GM12878 (cell line): Measurements from ENCODE around the gene SLC9A7. TPM values are rescaled to one million over a fixed set of nuclear protein-coding genes. Genes with fewer than 3 reads are reported as not detected.

ENCODE experiments used
- ATAC-seq: fragments of 200-7000 bp; cut with Tn5 transposase; 3 replicates; pipeline ENCODE4 v1.9.1; 2020; ENCODE audit warnings: mild to moderate bottlenecking, moderate library complexity
- BruUV-seq: library from RNA; stranded (reverse); fragments of 400-500 nt; replicated peaks from 2 replicates; lab custom pipeline; 2021; lab: Mats Ljungman, UMichigan
- CTCF ChIA-PET: fragments of 300-600 bp; sonication (Branson Sonifier 250); formaldehyde crosslinking; extraction: SDS; loops from one replicate; lab custom pipeline; 2021; ENCODE audit warnings: inconsistent platforms; lab: Yijun Ruan, JAX
- POLR2A ChIA-PET: fragments of 350-600 bp; formaldehyde crosslinking; extraction: SDS; loops from one replicate; lab custom pipeline; 2021; ENCODE audit warnings: inconsistent platforms; lab: Charles Lee
- RAD21 ChIA-PET: fragments of 300-600 bp; sonication (Branson Sonifier 250); formaldehyde crosslinking; loops from one replicate; lab custom pipeline; 2023; ENCODE audit warnings: antibody characterized with exemption; ENCODE audit not compliant: unreplicated experiment; lab: Charles Lee
- SMC1A ChIA-PET: fragments of 300-600 bp; sonication (Branson Sonifier 250); formaldehyde crosslinking; loops from one replicate; lab custom pipeline; 2023; ENCODE audit not compliant: unreplicated experiment, uncharacterized antibody; lab: Charles Lee
- DNase-seq: peaks from one replicate; pipeline ENCODE4 v3.0.0-alpha.2; 2011; ENCODE audit warnings: low read depth, low spot score
- FAIRE-seq: peaks from 3 replicates; lab custom pipeline; 2011; peaks lifted over from hg19 to GRCh38; lab: Jason Lieb, UNC
- H2AFZ ChIP-seq: 2 replicates; pipeline ENCODE4 v1.6.0; 2011; ENCODE audit warnings: low read depth, low read length, control low read depth; ENCODE audit not compliant: control insufficient read depth
- H3K27ac ChIP-seq: 2 replicates; pipeline ENCODE4 v1.5.1; 2011; ENCODE audit warnings: control low read depth; ENCODE audit not compliant: control insufficient read depth, insufficient read depth
- H3K27me3 ChIP-seq, 2 experiments: replicated peaks in 1 of 2; 2 replicates each; pipeline versions ENCODE4 v1.6.0 to v1.6.1; 2011; ENCODE audit warnings: low read length in 1 of 2; ENCODE audit not compliant: control insufficient read depth in 2 of 2, insufficient read depth in 2 of 2
- H3K36me3 ChIP-seq, 2 experiments: 2 replicates each; pipeline ENCODE4 v1.5.1; 2011; ENCODE audit warnings: low read length in 1 of 2; ENCODE audit not compliant: control insufficient read depth in 2 of 2, insufficient read depth in 2 of 2
- H3K4me1 ChIP-seq: 2 replicates; pipeline ENCODE4 v1.6.1; 2011; ENCODE audit warnings: mild to moderate bottlenecking, low read length, moderate library complexity, mixed read lengths; ENCODE audit not compliant: control insufficient read depth, insufficient read depth
- H3K4me2 ChIP-seq: 2 replicates; pipeline ENCODE4 v1.6.0; 2011; ENCODE audit warnings: control low read depth; ENCODE audit not compliant: control insufficient read depth, insufficient read depth
- H3K4me3 ChIP-seq: fragments of 200-600 bp; sonication (generic); 2 replicates; pipeline ENCODE4 v1.5.1; 2016
- H3K79me2 ChIP-seq: 2 replicates; pipeline ENCODE4 v1.6.0; 2011; ENCODE audit warnings: low read length; ENCODE audit not compliant: control insufficient read depth, insufficient read depth
- H3K9ac ChIP-seq: 2 replicates; pipeline ENCODE4 v1.8.0; 2011; ENCODE audit warnings: low read length, control low read depth, mixed read lengths; ENCODE audit not compliant: control insufficient read depth, insufficient read depth
- H3K9me3 ChIP-seq: replicated peaks from 3 replicates; pipeline ENCODE4 v1.5.1; 2011; ENCODE audit warnings: mild to moderate bottlenecking, low read length; ENCODE audit not compliant: control insufficient read depth, insufficient read depth
- H4K20me1 ChIP-seq: 2 replicates; pipeline ENCODE4 v1.6.0; 2011; ENCODE audit not compliant: control insufficient read depth, insufficient read depth
- EZH2 ChIP-seq: IDR thresholded peaks from 2 replicates; pipeline ENCODE4 v1.6.1; 2012; ENCODE audit warnings: low read depth, mild to moderate bottlenecking, control low read depth, inconsistent platforms, low read length, borderline replicate concordance; ENCODE audit not compliant: control insufficient read depth
- FOS ChIP-seq: IDR thresholded peaks from 3 replicates; pipeline ENCODE4 v1.6.1; 2011; ENCODE audit warnings: borderline replicate concordance; ENCODE audit not compliant: insufficient read length; ENCODE audit errors: extremely low read depth
- IRF3 ChIP-seq: fragments of 450-650 bp; IDR thresholded peaks from 2 replicates; pipeline ENCODE4 v1.6.1; 2014; ENCODE audit warnings: mild to moderate bottlenecking
- MEF2A ChIP-seq: IDR thresholded peaks from 2 replicates; pipeline ENCODE4 v1.6.1; 2011; ENCODE audit warnings: low read depth, mild to moderate bottlenecking, low read length, moderate library complexity; ENCODE audit not compliant: insufficient read depth
- USF2 ChIP-seq: IDR thresholded peaks from 2 replicates; pipeline ENCODE4 v1.6.1; 2011; ENCODE audit warnings: low read depth, low read length, improper control_type of control experiment, borderline replicate concordance
- WGBS: methylation state at CpG from one replicate; pipeline ENCODE4 v1.1.6; 2016; ENCODE audit warnings: low lambda C conversion rate; ENCODE audit not compliant: insufficient replicate concordance, insufficient coverage; ENCODE audit errors: missing lambda C conversion rate; 5-methylcytosine and 5-hydroxymethylcytosine counted together
- in situ Hi-C: fragments of 300-500 bp; cut with MboI; formaldehyde crosslinking; loops from 9 replicates; pipeline ENCODE4 v1.14.3; 2018; ENCODE audit warnings: mixed read lengths
- intact Hi-C: fragments of 100-400 bp; cut with micrococcal nuclease; formaldehyde crosslinking; loops from one replicate; pipeline ENCODE4 v1.14.2; 2022; ENCODE audit not compliant: unreplicated experiment
- polyA plus RNA-seq, 11 experiments: library from polyadenylated mRNA; depleted of rRNA in 4 of 11; unstranded in 6 of 11; stranded (reverse) in 5 of 11; fragments of >200 nt; fragmentation: Nextera tagmentation in 4 of 11; fragmentation: Illumina TruSeq in 1 of 11; extraction: Ambion mirVana in 4 of 11; extraction: Trizol in 1 of 11; gene quantifications; 1 replicate in 1 of 11; 2 replicates in 10 of 11; pipeline versions ENCODE4 v1.2.1 to v1.2.3, GENCODE V29; 2011 to 2016; ENCODE audit warnings: inconsistent platforms in 2 of 11, missing spikeins in 2 of 11, low read depth in 1 of 11
- total RNA-seq, 4 experiments: library from RNA; depleted of rRNA in 3 of 4; stranded (reverse); fragments of >200 nt in 3 of 4; fragmentation: Illumina TruSeq in 1 of 4; extraction: Trizol in 1 of 4; gene quantifications; 2 replicates each; pipeline versions ENCODE4 v1.2.1 to v1.2.3, GENCODE V29; 2013 to 2021
- TF ChIP-seq, protein P1 (sequence below): IDR thresholded peaks from 2 replicates; pipeline ENCODE4 v1.6.1; 2012; ENCODE audit warnings: low read length, inconsistent platforms
- TF ChIP-seq, protein P2 (sequence below): fragments of 450-650 bp; formaldehyde crosslinking; IDR thresholded peaks from 2 replicates; pipeline ENCODE4 v1.5.0; 2022; ENCODE audit warnings: mild to moderate bottlenecking, missing genetic modification characterization
- TF ChIP-seq, protein P3 (sequence below): fragments of 450-650 bp; IDR thresholded peaks from 2 replicates; pipeline ENCODE4 v1.6.1; 2016; ENCODE audit warnings: mild to moderate bottlenecking

The SLC9A7 gene
- total and polyA plus RNA-seq, 10 of the 15 experiments (the other 5 are each of a cell fraction or from before 2014, with no cell fraction given), result 5.0 to 62.8 (median 30.5) TPM

DNA sequence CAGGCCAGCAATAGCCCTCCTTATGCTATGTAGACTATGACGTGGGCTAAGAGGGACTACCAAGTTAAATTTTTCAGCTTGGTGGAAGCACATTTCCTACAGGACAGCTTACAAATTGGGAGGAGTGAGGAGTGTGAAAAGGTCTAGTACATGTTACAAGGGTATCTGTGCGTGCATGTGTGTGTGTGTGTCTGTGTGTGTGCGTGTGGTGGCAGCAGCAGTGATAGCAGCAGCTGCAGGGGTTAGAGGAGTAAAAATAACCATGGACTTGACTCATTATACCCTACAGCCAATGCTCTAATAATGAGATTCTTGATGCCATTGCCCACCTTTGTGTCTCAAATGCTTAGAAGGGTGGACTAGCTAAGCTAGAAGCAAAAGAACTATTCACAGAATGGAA lies 88.6 kb downstream of the SLC9A7 start:
- ChIA-PET RAD21 (interaction anchor here (1.7 kb wide), 1 partner anchor 17 kb away, joined by 6 read pairs; no protein-coding TSS in a partner anchor), CTCF (interaction anchor here (1.3 to 2.6 kb wide), 3 partner anchors 15 to 126 kb away, joined by 3 to 6 read pairs (median 5); no protein-coding TSS in a partner anchor), POLR2A (interaction anchor here (1.5 kb wide), 1 partner anchor 12 kb away, joined by 4 read pairs; no protein-coding TSS in a partner anchor), SMC1A (interaction anchor here (0.6 to 1.3 kb wide), 7 partner anchors 14 to 125 kb away, joined by 3 read pairs; no protein-coding TSS in a partner anchor)
- intact Hi-C loops, result no loop called here
- in situ Hi-C loops, result no loop called here
- no TSS peak for BruUV-seq
- no peaks in the 10 kb centered on the region for H3K4me1 ChIP-seq
- H3K9me3 ChIP-seq, result no peaks in the 10 kb centered on the region
- H3K9ac ChIP-seq, result no peak overlapping the region
- no peaks in the 10 kb centered on the region for H3K79me2 ChIP-seq
- TF ChIP-seq, protein P1, sequence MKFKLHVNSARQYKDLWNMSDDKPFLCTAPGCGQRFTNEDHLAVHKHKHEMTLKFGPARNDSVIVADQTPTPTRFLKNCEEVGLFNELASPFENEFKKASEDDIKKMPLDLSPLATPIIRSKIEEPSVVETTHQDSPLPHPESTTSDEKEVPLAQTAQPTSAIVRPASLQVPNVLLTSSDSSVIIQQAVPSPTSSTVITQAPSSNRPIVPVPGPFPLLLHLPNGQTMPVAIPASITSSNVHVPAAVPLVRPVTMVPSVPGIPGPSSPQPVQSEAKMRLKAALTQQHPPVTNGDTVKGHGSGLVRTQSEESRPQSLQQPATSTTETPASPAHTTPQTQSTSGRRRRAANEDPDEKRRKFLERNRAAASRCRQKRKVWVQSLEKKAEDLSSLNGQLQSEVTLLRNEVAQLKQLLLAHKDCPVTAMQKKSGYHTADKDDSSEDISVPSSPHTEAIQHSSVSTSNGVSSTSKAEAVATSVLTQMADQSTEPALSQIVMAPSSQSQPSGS, result no peak
- no peak for TF ChIP-seq FOS
- TF ChIP-seq, protein P2, sequence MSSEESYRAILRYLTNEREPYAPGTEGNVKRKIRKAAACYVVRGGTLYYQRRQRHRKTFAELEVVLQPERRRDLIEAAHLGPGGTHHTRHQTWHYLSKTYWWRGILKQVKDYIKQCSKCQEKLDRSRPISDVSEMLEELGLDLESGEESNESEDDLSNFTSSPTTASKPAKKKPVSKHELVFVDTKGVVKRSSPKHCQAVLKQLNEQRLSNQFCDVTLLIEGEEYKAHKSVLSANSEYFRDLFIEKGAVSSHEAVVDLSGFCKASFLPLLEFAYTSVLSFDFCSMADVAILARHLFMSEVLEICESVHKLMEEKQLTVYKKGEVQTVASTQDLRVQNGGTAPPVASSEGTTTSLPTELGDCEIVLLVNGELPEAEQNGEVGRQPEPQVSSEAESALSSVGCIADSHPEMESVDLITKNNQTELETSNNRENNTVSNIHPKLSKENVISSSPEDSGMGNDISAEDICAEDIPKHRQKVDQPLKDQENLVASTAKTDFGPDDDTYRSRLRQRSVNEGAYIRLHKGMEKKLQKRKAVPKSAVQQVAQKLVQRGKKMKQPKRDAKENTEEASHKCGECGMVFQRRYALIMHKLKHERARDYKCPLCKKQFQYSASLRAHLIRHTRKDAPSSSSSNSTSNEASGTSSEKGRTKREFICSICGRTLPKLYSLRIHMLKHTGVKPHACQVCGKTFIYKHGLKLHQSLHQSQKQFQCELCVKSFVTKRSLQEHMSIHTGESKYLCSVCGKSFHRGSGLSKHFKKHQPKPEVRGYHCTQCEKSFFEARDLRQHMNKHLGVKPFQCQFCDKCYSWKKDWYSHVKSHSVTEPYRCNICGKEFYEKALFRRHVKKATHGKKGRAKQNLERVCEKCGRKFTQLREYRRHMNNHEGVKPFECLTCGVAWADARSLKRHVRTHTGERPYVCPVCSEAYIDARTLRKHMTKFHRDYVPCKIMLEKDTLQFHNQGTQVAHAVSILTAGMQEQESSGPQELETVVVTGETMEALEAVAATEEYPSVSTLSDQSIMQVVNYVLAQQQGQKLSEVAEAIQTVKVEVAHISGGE (CRISPR knock-in tag), result no peak
- no peak for TF ChIP-seq EZH2
- TF ChIP-seq IRF3, result no peak
- TF ChIP-seq MEF2A, result no peak
- no peak for TF ChIP-seq USF2
- TF ChIP-seq, protein P3, sequence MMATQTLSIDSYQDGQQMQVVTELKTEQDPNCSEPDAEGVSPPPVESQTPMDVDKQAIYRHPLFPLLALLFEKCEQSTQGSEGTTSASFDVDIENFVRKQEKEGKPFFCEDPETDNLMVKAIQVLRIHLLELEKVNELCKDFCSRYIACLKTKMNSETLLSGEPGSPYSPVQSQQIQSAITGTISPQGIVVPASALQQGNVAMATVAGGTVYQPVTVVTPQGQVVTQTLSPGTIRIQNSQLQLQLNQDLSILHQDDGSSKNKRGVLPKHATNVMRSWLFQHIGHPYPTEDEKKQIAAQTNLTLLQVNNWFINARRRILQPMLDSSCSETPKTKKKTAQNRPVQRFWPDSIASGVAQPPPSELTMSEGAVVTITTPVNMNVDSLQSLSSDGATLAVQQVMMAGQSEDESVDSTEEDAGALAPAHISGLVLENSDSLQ, result no peak
- no peak overlapping the region for H3K27ac ChIP-seq
- H3K4me3 ChIP-seq, result no peak overlapping the region
- no peak overlapping the region for H2AFZ ChIP-seq
- no peaks in the 10 kb centered on the region for H3K27me3 ChIP-seq
- no peak overlapping the region for H3K4me2 ChIP-seq
- ATAC-seq, result no peak; the same call in 2 of the 3 replicates
- no peak for DNase-seq
- no peak for FAIRE-seq
- 48% methylated on average over 3 of the region's 3 CpGs for WGBS
- peaks cover 2 to 7% of the 10 kb centered on the region in 2 experiments; a peak in 2 of 4 replicates for H3K36me3 ChIP-seq
- H4K20me1 ChIP-seq, result no peaks in the 10 kb centered on the region
